HT-29 (cell line): ENCODE data around the gene MAB21L3. TPM values are rescaled to one million over a fixed set of nuclear protein-coding genes. Genes with fewer than 3 reads are reported as not detected.

Experiments
- DNase-seq: peaks from one replicate; pipeline ENCODE4 v3.0.0-alpha.2; 2015; ENCODE audit warnings: low spot score
- total RNA-seq: library from RNA; depleted of rRNA; stranded (reverse); fragments of >200 nt; shearing (Covaris generic); gene quantifications from 2 replicates; pipeline ENCODE4 v1.2.3, GENCODE V29; 2014

Gene MAB21L3
- total RNA-seq, 1 experiment from 2014 or later: not detected

- no peak for DNase-seq
These were observed 53.0 kb downstream of the MAB21L3 start for GRCh38 chr1:116164150-116164549.

DNA sequence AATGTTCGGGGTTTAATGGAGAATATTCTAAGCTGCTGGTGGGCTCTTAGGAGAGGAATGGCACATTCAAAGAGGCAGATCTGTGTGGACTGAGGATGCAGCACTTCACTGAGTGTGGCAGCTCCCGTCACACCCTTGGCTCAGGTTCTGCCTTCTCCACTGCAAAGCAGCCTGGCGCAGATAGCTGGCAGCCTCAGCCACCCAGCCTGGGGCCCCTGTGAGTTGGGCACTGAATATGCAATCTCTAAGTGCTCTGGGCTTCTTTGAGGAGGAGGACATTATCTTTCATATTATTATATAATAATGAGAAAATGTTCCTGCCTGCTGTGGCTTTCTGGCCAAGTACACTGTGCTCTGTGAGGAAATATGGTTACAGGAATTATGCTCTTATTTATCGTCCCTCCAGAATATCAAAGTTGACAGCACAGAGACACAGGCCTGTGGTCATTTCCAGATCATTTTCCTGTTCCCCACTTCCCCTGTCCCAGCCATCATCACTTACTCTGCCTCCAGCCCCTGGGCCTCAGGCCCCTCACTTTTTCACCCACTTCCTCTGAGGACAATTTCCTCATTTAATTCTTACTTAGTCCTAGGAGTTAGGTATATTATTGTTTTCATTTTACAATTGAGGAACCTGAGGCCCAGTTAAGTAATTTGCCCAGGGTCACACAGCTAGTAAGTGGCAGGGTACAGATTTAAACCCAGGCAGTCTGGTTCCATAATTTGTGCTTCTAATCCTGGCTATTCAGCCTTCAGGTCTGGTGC, 53.6 kb downstream of the MAB21L3 start:
- no peak for DNase-seq

- DNase-seq: no peak
These were observed 54.4 kb downstream of the MAB21L3 start for GRCh38 chr1:116165572-116165971.

- no peak for DNase-seq
These were observed 54.9 kb downstream of the MAB21L3 start for GRCh38 chr1:116166011-116166571.

DNA sequence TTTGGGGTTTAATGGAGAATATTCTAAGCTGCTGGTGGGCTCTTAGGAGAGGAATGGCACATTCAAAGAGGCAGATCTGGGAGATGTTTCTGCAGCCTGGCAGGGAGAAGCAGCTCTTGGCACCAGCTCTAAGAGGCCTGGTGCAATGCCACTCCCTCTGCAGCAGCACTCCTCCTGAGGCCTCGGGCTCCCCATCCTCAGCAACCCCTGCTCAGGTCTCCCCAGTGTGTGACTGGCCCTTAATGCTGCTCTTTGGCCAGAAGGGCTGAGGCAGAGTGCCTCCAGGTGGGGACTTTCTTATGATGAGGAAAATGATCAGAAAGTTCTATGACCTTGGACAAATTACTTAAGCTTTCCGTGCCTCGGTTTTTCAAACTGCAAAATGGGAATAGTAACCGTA, 55.5 kb downstream of the MAB21L3 start:
- DNase-seq: no peak

DNA sequence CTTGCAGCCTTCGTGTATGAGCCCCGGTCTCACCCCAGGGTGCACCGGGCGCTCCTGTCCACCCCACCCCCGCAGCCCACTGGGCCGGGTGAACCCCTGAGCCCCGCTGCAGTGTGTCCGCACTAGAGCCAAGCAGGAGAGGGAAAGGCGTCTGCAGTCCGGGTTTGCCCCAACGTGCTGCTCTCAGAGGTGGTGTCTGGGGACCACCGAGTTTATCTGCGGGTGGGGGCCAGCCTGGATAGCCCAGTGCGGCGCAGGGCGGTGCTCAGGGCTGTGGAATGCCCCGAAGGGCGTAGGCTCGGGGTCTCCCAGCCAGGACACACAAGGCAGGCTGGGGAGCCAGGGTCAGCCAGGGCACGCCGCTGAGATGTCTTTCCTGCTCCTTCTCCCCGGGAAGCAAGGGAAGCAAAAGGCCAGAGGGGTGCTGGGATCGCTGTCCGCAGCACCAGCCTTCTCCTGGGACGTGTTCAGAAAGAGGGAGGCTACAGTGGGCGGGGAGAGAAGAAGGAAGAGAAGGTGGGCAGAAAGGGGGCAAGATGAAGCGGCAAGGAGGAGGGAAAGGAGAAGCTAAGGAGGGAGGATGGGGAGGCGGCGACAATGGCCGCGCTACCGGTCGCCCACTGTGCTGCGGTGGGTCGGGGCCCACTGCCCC, 56.6 kb downstream of the MAB21L3 start:
- no peak for DNase-seq

GRCh38 chr1:116168277-116169032, 57.3 kb downstream of the MAB21L3 start:
- DNase-seq: peak; percentile 46

DNA sequence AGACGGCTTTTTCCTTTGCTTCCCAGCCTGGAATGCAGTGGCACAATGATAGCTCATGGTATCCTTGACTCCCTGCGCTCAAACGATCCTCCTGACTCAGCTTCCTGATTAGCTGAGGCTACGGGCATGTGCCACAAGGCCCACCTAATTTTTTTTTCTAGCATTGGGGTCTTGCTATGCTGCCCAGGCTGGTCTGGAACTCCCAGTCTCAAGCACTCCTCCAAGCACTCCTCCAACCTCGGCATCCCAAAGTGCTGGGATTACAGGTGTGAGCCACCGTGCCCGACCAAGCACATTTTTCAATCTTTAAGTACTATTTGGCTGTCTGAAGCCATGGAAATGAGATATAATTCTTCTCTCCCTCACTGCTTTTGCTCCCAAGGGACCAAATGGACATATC, 58.7 kb downstream of the MAB21L3 start:
- no peak for DNase-seq

DNA sequence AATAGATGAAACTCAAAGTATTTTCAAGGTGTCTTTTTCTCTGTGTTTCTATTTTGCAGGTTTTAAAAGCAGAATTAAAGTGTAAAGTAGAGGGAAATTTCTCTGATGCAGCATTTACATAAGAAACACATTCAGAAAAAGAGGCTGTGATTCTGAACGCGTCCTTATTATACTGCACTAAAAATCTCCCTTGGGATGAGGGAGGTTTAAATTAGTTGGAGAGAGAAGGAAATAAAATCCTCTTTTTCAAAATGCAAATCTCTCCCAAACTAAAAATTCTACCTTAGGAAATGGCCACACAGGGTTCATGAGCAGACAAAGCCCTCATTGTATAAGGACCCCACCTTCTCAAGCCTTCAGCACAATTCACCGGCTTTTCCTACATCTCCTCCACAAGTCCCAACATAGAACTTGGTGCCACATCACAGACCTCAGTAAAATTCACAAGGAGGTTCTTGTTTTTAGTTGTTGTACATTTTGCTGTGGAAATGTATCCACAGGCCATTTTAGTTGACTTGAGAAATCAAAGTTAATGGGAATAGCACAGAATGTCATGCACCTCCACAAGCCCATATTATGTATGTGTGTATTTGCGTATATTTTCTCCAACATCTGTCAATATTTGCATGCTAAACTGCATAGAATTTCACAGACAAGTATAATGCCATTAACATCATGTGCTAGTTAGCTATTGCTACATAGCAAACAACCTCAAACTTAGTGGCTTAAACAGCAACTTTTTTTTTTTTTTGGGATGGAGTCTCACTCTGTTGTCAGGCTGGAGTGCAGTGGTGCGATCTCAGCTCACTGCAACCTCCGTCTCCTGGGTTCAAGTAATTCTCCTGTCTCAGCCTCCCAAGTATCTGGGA, 59.8 kb downstream of the MAB21L3 start:
- no peak for DNase-seq

GRCh38 chr1:116172666-116173065, 61.5 kb downstream of the MAB21L3 start:
- DNase-seq: no peak

DNA sequence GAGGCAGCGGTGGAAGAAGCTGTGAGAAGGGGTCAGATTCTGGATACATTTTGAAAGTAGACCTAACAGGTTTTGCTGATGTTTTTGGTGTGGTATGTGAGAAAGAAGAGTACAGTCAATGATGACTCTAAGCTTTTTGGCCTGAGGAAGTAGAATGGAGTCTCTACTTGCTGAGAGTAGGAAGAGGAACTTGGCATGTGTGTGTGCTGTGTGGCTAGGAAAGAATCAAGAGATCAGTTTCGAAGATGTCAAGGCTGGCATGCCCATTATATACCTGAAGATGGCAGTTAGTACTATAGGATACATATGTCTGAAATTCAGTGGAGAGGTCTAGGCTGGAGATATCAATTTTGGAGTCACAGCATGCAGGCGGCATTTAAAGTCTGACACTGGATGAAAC, 64.4 kb downstream of the MAB21L3 start:
- DNase-seq: no peak

- no peak for DNase-seq
These were observed 65.1 kb downstream of the MAB21L3 start for GRCh38 chr1:116176306-116176789.

DNA sequence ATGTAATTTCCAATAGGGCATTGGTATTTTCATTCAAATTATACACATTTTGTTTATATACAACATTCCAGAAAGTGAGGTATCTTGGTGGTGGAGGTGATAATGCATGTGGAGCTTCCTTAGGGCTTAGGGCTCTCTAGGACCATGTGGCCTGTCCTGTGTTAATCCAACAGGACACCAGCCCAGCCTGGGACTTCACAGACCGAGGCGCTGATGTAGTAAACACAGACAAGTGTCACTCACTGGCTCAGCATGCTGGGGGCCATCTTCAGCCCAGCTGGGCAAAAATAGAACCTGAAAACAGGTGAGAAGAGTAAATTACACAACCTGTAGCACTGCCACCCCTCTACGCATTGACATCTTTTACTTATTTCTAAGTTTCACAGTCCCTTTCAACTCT, 66.7 kb downstream of the MAB21L3 start:
- no peak for DNase-seq

GRCh38 chr1:116178837-116179236, 67.6 kb downstream of the MAB21L3 start:
- DNase-seq: no peak

DNA sequence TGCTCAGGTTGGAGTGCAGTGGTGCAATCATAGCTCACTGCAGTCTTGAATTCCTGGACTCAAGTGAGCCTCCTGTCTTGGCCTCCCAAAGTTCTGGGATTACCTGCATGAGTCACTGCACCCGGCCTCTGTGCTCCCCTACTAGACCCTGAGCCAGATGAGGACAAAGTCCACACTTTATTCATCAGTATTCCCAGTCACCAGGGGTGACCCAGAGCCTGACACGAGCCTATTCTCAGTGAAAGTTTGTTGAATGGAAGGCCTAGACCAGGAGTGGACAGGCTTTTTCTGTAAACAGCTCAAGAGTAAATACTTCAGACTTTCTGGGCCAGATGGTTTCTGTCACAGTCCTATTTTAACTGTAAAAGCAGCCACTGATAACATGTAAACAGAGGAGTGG, 68.2 kb downstream of the MAB21L3 start:
- DNase-seq: no peak

GRCh38 chr1:116179964-116180363, 68.8 kb downstream of the MAB21L3 start:
- no peak for DNase-seq

- DNase-seq: no peak
These were observed 71.0 kb downstream of the MAB21L3 start for GRCh38 chr1:116182019-116182714.
